HG02623 (cell line): ENCODE data around the gene MREG.

Source experiments
- ATAC-seq: cut with Tn5 transposase; IDR thresholded peaks from one replicate; pipeline ENCODE4 v1.9.1; 2021; ENCODE audit warnings: moderate library complexity; ENCODE audit not compliant: unreplicated experiment

Gene MREG

GRCh38 chr2:215898363-215898762 lies 115.0 kb downstream of the MREG start:
- ATAC-seq, result no peak

DNA sequence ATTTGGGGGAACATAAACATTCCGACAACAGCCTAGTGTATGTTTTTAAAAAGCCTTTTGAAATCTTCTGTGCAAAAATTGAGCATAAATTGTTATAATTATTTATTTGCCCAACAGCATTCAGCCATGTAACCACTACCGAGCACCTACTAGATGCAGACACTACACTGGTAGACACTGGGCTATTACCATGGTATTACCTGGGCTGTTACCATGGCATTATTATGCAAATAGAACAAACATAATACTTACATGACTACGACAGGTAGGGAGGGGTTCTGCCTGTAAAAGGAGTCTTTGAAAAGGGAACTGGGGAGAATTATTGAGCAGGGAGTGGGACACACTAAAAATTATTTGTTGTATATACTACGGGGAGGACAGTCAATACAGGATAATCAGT lies 116.4 kb downstream of the MREG start:
- ATAC-seq, result no peak

GRCh38 chr2:215895330-215895729 lies 118.0 kb downstream of the MREG start:
- ATAC-seq, result no peak
